ENCODE data around the gene SNX1.

DNA sequence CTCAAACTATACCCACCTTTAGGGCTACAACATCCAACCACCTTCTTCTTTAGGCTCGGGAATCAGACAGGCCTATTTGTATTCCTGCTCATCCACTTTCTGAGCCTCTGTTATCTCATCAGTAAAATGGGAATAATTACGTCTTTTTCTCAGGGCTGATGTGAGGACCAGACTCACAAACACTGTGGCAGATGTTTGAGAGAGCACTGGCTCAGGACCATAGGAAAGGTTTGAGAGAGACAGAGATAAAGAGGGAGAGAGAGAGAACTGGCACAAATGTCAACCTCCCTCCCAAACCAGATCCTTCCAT is 44.7 kb upstream of the SNX1 start:
- no peak for TF ChIP-seq TAF1 (IDR thresholded peaks at IDR 0.05; ENCODE audit: low read depth)
- TF ChIP-seq, protein P1, sequence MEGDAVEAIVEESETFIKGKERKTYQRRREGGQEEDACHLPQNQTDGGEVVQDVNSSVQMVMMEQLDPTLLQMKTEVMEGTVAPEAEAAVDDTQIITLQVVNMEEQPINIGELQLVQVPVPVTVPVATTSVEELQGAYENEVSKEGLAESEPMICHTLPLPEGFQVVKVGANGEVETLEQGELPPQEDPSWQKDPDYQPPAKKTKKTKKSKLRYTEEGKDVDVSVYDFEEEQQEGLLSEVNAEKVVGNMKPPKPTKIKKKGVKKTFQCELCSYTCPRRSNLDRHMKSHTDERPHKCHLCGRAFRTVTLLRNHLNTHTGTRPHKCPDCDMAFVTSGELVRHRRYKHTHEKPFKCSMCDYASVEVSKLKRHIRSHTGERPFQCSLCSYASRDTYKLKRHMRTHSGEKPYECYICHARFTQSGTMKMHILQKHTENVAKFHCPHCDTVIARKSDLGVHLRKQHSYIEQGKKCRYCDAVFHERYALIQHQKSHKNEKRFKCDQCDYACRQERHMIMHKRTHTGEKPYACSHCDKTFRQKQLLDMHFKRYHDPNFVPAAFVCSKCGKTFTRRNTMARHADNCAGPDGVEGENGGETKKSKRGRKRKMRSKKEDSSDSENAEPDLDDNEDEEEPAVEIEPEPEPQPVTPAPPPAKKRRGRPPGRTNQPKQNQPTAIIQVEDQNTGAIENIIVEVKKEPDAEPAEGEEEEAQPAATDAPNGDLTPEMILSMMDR (IDR thresholded peaks at IDR 0.05; ENCODE audit: poor library complexity, severe bottlenecking), result no peak
- TF ChIP-seq EZH2 (IDR thresholded peaks at IDR 0.05; ENCODE audit: borderline replicate concordance, insufficient read depth, low read length, poor library complexity, severe bottlenecking), result no peak
- no peak for TF ChIP-seq EP300 (conservative IDR thresholded peaks at IDR 0.05; ENCODE audit: poor library complexity, severe bottlenecking)
